ENCODE measurements around the gene NF1. TPM values are rescaled to one million over a fixed set of nuclear protein-coding genes. Genes with fewer than 3 reads are reported as not detected.
"Not testable (repeated sequence)": the region's sequence is repeated elsewhere in the genome, so short reads cannot be mapped to it uniquely, and the experiment has no call there.

Gene NF1
- polyA plus RNA-seq, 2 of the 4 experiments (the other 2 are of a cell fraction) = 15.9 to 73.2 TPM

GRCh38 chr17:31105991-31106390 is 11.2 kb downstream of the NF1 start:
- H3K4me2 ChIP-seq = no peak overlapping the region
- DNase-seq (ENCODE audit: low read depth in 1 of 2, low spot score in 1 of 2) (no peak), FAIRE-seq (no peak), ATAC-seq (no peak)
- no peak overlapping the region for H3K27ac ChIP-seq
- WGBS (ENCODE audit: missing lambda C conversion rate) = 89% methylated on average over 1 of the region's 1 CpG
- CTCF ChIA-PET = interaction anchor here (0.8 kb wide), 1 partner anchor 13 kb away, joined by 3 read pairs; no protein-coding TSS in a partner anchor
- TF ChIP-seq HOXA7 (CRISPR knock-in tag; IDR thresholded peaks at IDR 0.05) (no peak), NR3C1 (IDR thresholded peaks at IDR 0.05) (no peak), CEBPB (IDR thresholded peaks at IDR 0.05) (peak; percentile 15 to 55; a peak in 2 of 4 replicates)
- H3K4me3 ChIP-seq = no peak overlapping the region
- no peaks in the 10 kb centered on the region for H3K9me3 ChIP-seq
- POLR2A ChIA-PET = no interaction called here
- 0 out of 3 replicates have a peak, but pooled peaks cover 4% of the 10 kb centered on the region for H3K4me1 ChIP-seq

GRCh38 chr17:31111183-31111582 is 16.4 kb downstream of the NF1 start:
- ChIA-PET POLR2A (no interaction called here), CTCF (interaction anchor here (1.0 kb wide), 1 partner anchor 105 kb away, joined by 3 read pairs; no protein-coding TSS in a partner anchor)
- no peak overlapping the region for H3K4me2 ChIP-seq
- H3K9me3 ChIP-seq = no peaks in the 10 kb centered on the region
- no peak overlapping the region for H3K27ac ChIP-seq
- ATAC-seq = no peak
- peak; percentile 77 for FAIRE-seq
- no peak for DNase-seq (ENCODE audit: low read depth in 1 of 2, low spot score in 1 of 2)
- H3K4me3 ChIP-seq = no peak overlapping the region
- no peak for TF ChIP-seq EP300 (IDR thresholded peaks at IDR 0.05)
- TF ChIP-seq MAX (IDR thresholded peaks at IDR 0.05) = no peak
- TF ChIP-seq RCOR1 (IDR thresholded peaks at IDR 0.05; ENCODE audit: low read depth, low read length) = no peak
- WGBS (ENCODE audit: missing lambda C conversion rate) = 1% methylated on average over 2 of the region's 2 CpGs
- H3K4me1 ChIP-seq = peaks cover 6% of the 10 kb centered on the region; the same call in 2 of the 3 replicates

- WGBS (ENCODE audit: missing lambda C conversion rate) = 92% methylated on average over 1 of the region's 1 CpG
Measured at GRCh38 chr17:31112001-31112661, 17.4 kb downstream of the NF1 start.

GRCh38 chr17:31113368-31113767 is 18.6 kb downstream of the NF1 start:
- POLR2A ChIA-PET; H3K9me3 ChIP-seq; FAIRE-seq; ATAC-seq; H3K4me1 ChIP-seq; H3K27ac ChIP-seq; DNase-seq (ENCODE audit: low read depth in 1 of 2, low spot score in 1 of 2); H3K4me2 ChIP-seq; H3K4me3 ChIP-seq: not testable (repeated sequence)
- CTCF ChIA-PET = interaction anchor here (1.3 to 1.5 kb wide), 2 partner anchors 14 to 20 kb away, joined by 3 read pairs; no protein-coding TSS in a partner anchor
- 82% methylated on average over 7 of the region's 7 CpGs for WGBS (ENCODE audit: missing lambda C conversion rate)

More at GRCh38 chr17:31112001-31112661, 17.4 kb downstream of the NF1 start:
- ATAC-seq (no peak), FAIRE-seq (no peak), DNase-seq (ENCODE audit: low read depth in 1 of 2, low spot score in 1 of 2) (no peak)
- Histone ChIP-seq H3K4me1 (peaks cover 6% of the 10 kb centered on the region; the same call in 2 of the 3 replicates), H3K4me2 (no peak overlapping the region), H3K4me3 (no peak overlapping the region), H3K9me3 (no peaks in the 10 kb centered on the region), H3K27ac (no peak overlapping the region)
- ChIA-PET CTCF (interaction anchor here (0.9 to 1.0 kb wide), 2 partner anchors 23 to 104 kb away, joined by 3 read pairs; no protein-coding TSS in a partner anchor), POLR2A (no interaction called here)
- no peak for TF ChIP-seq PBX3 (IDR thresholded peaks at IDR 0.05)
- no peak for TF ChIP-seq EHF (CRISPR knock-in tag; IDR thresholded peaks at IDR 0.05)
- TF ChIP-seq ZNF302 (CRISPR knock-in tag; IDR thresholded peaks at IDR 0.05) = no peak
- TF ChIP-seq CBX8 (IDR thresholded peaks at IDR 0.05) = no peak
- TF ChIP-seq JUN (IDR thresholded peaks at IDR 0.05) = no peak
- no peak for TF ChIP-seq HOXA7 (CRISPR knock-in tag; IDR thresholded peaks at IDR 0.05)
- no peak for TF ChIP-seq CBX2 (IDR thresholded peaks at IDR 0.05; ENCODE audit: borderline replicate concordance, low read depth)
- TF ChIP-seq ATOH8 (CRISPR knock-in tag; IDR thresholded peaks at IDR 0.05; ENCODE audit: low read depth) = no peak
- no peak for TF ChIP-seq HEYL (CRISPR knock-in tag; IDR thresholded peaks at IDR 0.05)
- no peak for TF ChIP-seq ZC3H11A (IDR thresholded peaks at IDR 0.05)
- TF ChIP-seq SREBF2 (IDR thresholded peaks at IDR 0.05) = no peak
- no peak for TF ChIP-seq USF2 (IDR thresholded peaks at IDR 0.05)
- TF ChIP-seq MAX (IDR thresholded peaks at IDR 0.05) = no peak
